ENCODE data around the gene GPR31.

Gene GPR31

GRCh38 chr6:167154291-167154690 lies 3.5 kb downstream of the GPR31 start:
- TF ChIP-seq ELF4 (IDR thresholded peaks at IDR 0.05) (no peak), BHLHE40 (IDR thresholded peaks at IDR 0.05; ENCODE audit: borderline replicate concordance) (no peak), FOXA1 (IDR thresholded peaks at IDR 0.05) (no peak), L3MBTL2 (conservative IDR thresholded peaks at IDR 0.05) (no peak), TARDBP (IDR thresholded peaks at IDR 0.05) (no peak), NFRKB (IDR thresholded peaks at IDR 0.05) (no peak), CTBP1 (IDR thresholded peaks at IDR 0.05; ENCODE audit: borderline replicate concordance) (no peak), ZNF384 (IDR thresholded peaks at IDR 0.05) (no peak), ARNT (IDR thresholded peaks at IDR 0.05) (no peak), FOXM1 (IDR thresholded peaks at IDR 0.05; ENCODE audit: borderline replicate concordance) (no peak), SUZ12 (IDR thresholded peaks at IDR 0.05) (no peak), HDGF (IDR thresholded peaks at IDR 0.05; ENCODE audit: borderline replicate concordance) (no peak), LEF1 (IDR thresholded peaks at IDR 0.05; ENCODE audit: borderline replicate concordance) (no peak)
- TF ChIP-seq, protein P1, sequence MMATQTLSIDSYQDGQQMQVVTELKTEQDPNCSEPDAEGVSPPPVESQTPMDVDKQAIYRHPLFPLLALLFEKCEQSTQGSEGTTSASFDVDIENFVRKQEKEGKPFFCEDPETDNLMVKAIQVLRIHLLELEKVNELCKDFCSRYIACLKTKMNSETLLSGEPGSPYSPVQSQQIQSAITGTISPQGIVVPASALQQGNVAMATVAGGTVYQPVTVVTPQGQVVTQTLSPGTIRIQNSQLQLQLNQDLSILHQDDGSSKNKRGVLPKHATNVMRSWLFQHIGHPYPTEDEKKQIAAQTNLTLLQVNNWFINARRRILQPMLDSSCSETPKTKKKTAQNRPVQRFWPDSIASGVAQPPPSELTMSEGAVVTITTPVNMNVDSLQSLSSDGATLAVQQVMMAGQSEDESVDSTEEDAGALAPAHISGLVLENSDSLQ (IDR thresholded peaks at IDR 0.05), result no peak
- CTCF ChIA-PET, result no interaction called here
- POLR2A ChIA-PET, result no interaction called here
- no peak for DNase-seq (ENCODE audit: extremely low spot score)

DNA sequence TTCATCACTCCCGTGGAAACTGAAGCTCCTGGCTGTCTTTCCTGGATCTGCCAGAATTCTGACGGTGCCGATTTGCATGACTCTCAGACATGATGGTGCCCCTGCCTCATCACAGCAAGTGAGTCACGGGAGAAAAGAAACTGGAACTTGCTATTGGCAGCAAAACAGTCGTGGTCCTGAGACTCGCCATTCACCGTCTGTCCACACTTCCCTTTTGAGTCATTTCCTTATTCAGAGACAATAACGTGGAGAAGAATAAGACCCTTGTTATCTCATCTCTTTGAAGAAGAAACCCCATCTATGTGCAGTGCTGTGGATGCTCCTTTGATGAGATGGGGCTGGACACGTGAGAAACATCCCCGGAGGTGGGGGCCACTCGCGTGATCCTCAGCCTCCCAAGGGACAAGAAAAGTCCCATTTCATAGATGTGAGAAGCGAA lies 4.2 kb downstream of the GPR31 start:
- no peak for TF ChIP-seq HDGF (IDR thresholded peaks at IDR 0.05; ENCODE audit: borderline replicate concordance)
- TF ChIP-seq CTBP1 (IDR thresholded peaks at IDR 0.05; ENCODE audit: borderline replicate concordance), result no peak
- no peak for TF ChIP-seq NFRKB (IDR thresholded peaks at IDR 0.05)
- no peak for TF ChIP-seq SP1 (IDR thresholded peaks at IDR 0.05)
- TF ChIP-seq SUZ12 (IDR thresholded peaks at IDR 0.05), result no peak
- no peak for DNase-seq (ENCODE audit: extremely low spot score)
- ChIA-PET CTCF (no interaction called here), POLR2A (no interaction called here)

DNA sequence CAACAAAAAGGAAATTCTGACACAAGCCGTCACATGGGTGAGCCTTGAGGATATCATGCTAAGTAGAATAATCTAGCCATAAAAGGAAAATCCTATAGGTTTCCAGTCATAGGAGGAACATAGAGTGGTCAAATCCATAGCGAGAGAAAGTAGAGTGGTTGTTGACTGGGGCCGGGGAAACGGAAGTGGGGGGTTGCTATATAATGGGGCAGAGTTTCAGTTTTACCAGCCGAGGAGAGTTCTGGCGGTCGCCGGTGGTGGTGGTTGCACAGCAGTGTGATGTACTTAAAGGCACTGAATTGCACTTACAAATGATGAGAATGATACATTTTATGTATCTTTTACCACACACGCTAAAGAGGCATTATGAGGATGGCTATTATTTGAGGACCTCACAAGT lies 4.9 kb downstream of the GPR31 start:
- CTCF ChIA-PET, result no interaction called here
- DNase-seq (ENCODE audit: extremely low spot score), result no peak
- POLR2A ChIA-PET, result no interaction called here
- TF ChIP-seq ARNT (IDR thresholded peaks at IDR 0.05) (no peak), NFRKB (IDR thresholded peaks at IDR 0.05) (no peak), CTBP1 (IDR thresholded peaks at IDR 0.05; ENCODE audit: borderline replicate concordance) (no peak), TARDBP (IDR thresholded peaks at IDR 0.05) (no peak), HDGF (IDR thresholded peaks at IDR 0.05; ENCODE audit: borderline replicate concordance) (no peak), L3MBTL2 (conservative IDR thresholded peaks at IDR 0.05) (no peak), BHLHE40 (IDR thresholded peaks at IDR 0.05; ENCODE audit: borderline replicate concordance) (no peak), ELF4 (IDR thresholded peaks at IDR 0.05) (no peak), SP1 (IDR thresholded peaks at IDR 0.05) (no peak), SUZ12 (IDR thresholded peaks at IDR 0.05) (no peak), LEF1 (IDR thresholded peaks at IDR 0.05; ENCODE audit: borderline replicate concordance) (no peak), FOXA1 (IDR thresholded peaks at IDR 0.05) (no peak), ZNF384 (IDR thresholded peaks at IDR 0.05) (no peak), FOXK2 (IDR thresholded peaks at IDR 0.05) (no peak), FOXM1 (IDR thresholded peaks at IDR 0.05; ENCODE audit: borderline replicate concordance) (no peak)
- TF ChIP-seq, protein P1 (IDR thresholded peaks at IDR 0.05), result no peak

- DNase-seq (ENCODE audit: extremely low spot score), result no peak
- ChIA-PET CTCF (interaction anchor here (1.5 kb wide), 1 partner anchor 10 kb away, joined by 4 read pairs; no protein-coding TSS in a partner anchor), POLR2A (no interaction called here)
Observed at GRCh38 chr6:167151648-167152047, 6.1 kb downstream of the GPR31 start.

GRCh38 chr6:167150941-167151549 lies 6.7 kb downstream of the GPR31 start:
- TF ChIP-seq NFRKB (IDR thresholded peaks at IDR 0.05) (no peak), L3MBTL2 (conservative IDR thresholded peaks at IDR 0.05) (no peak), HDGF (IDR thresholded peaks at IDR 0.05; ENCODE audit: borderline replicate concordance) (no peak), FOXM1 (IDR thresholded peaks at IDR 0.05; ENCODE audit: borderline replicate concordance) (no peak), LEF1 (IDR thresholded peaks at IDR 0.05; ENCODE audit: borderline replicate concordance) (no peak), TARDBP (IDR thresholded peaks at IDR 0.05) (no peak), CTBP1 (IDR thresholded peaks at IDR 0.05; ENCODE audit: borderline replicate concordance) (no peak), ARNT (IDR thresholded peaks at IDR 0.05) (no peak), BHLHE40 (IDR thresholded peaks at IDR 0.05; ENCODE audit: borderline replicate concordance) (no peak), SP1 (IDR thresholded peaks at IDR 0.05) (no peak), ZNF384 (IDR thresholded peaks at IDR 0.05) (no peak), FOXK2 (IDR thresholded peaks at IDR 0.05) (no peak), SUZ12 (IDR thresholded peaks at IDR 0.05) (no peak), ELF4 (IDR thresholded peaks at IDR 0.05) (no peak), FOXA1 (IDR thresholded peaks at IDR 0.05) (no peak)
- TF ChIP-seq, protein P1 (IDR thresholded peaks at IDR 0.05), result no peak
- no peak for DNase-seq (ENCODE audit: extremely low spot score)
- ChIA-PET POLR2A (no interaction called here), CTCF (interaction anchor here (1.5 kb wide), 1 partner anchor 9 kb away, joined by 4 read pairs; no protein-coding TSS in a partner anchor)

More at GRCh38 chr6:167151648-167152047, 6.1 kb downstream of the GPR31 start:
- TF ChIP-seq FOXK2 (IDR thresholded peaks at IDR 0.05) (no peak), NFRKB (IDR thresholded peaks at IDR 0.05) (no peak), ZNF384 (IDR thresholded peaks at IDR 0.05) (no peak), SUZ12 (IDR thresholded peaks at IDR 0.05) (no peak), TARDBP (IDR thresholded peaks at IDR 0.05) (no peak), FOXM1 (IDR thresholded peaks at IDR 0.05; ENCODE audit: borderline replicate concordance) (no peak), FOXA1 (IDR thresholded peaks at IDR 0.05) (no peak), LEF1 (IDR thresholded peaks at IDR 0.05; ENCODE audit: borderline replicate concordance) (no peak), ELF4 (IDR thresholded peaks at IDR 0.05) (no peak), BHLHE40 (IDR thresholded peaks at IDR 0.05; ENCODE audit: borderline replicate concordance) (no peak), ARNT (IDR thresholded peaks at IDR 0.05) (no peak), SP1 (IDR thresholded peaks at IDR 0.05) (no peak), CTBP1 (IDR thresholded peaks at IDR 0.05; ENCODE audit: borderline replicate concordance) (no peak), HDGF (IDR thresholded peaks at IDR 0.05; ENCODE audit: borderline replicate concordance) (no peak), L3MBTL2 (conservative IDR thresholded peaks at IDR 0.05) (no peak)
- TF ChIP-seq, protein P1 (IDR thresholded peaks at IDR 0.05), result no peak

All from HEK293T (cell line).